K562 (cell line): ENCODE results near the gene MARK2. TPM values are rescaled to one million over a fixed set of nuclear protein-coding genes. Genes with fewer than 3 reads are reported as not detected.
A peak's percentile ranks its signal among the peaks of the same experiment; 100 is the strongest.

Experiments used
- BACH1 ChIP-seq: fragments of 200-800 bp; sonication (Bioruptor generic); IDR thresholded peaks from 2 replicates; pipeline ENCODE4 v1.6.1; 2016; ENCODE audit warnings: missing genetic modification characterization, missing compliant biosample characterization
- CREB1 ChIP-seq, 2 experiments: sonication (generic) in 1 of 2; formaldehyde crosslinking in 1 of 2; IDR thresholded peaks; 2 replicates each; pipeline versions ENCODE4 v1.6.1 to v1.8.0; 2012 to 2022; ENCODE audit warnings: inconsistent platforms in 1 of 2, mild to moderate bottlenecking in 1 of 2, missing genetic modification reagents in 1 of 2, moderate library complexity in 1 of 2
- EGR1 ChIP-seq: fragments of 450-650 bp; conservative IDR thresholded peaks from 2 replicates; pipeline ENCODE4 v1.6.1; 2017; ENCODE audit warnings: mild to moderate bottlenecking
- EHMT2 ChIP-seq: fragments of 450-650 bp; IDR thresholded peaks from 2 replicates; pipeline ENCODE4 v1.6.1; 2018; ENCODE audit warnings: antibody characterized with exemption
- PYGO2 ChIP-seq: fragments of 450-650 bp; IDR thresholded peaks from 2 replicates; pipeline ENCODE4 v1.6.1; 2016; ENCODE audit warnings: mild to moderate bottlenecking, missing genetic modification characterization, moderate library complexity, missing compliant biosample characterization
- SMARCE1 ChIP-seq: fragments of 450-650 bp; IDR thresholded peaks from 2 replicates; pipeline ENCODE4 v1.7.1; 2016; ENCODE audit warnings: mild to moderate bottlenecking
- STAT5A ChIP-seq: IDR thresholded peaks from 2 replicates; pipeline ENCODE4 v1.6.1; 2012; ENCODE audit warnings: low read length, inconsistent platforms, borderline replicate concordance
- TRIM28 ChIP-seq: fragments of 450-650 bp; IDR thresholded peaks from 2 replicates; pipeline ENCODE4 v1.6.1; 2017
- ZNF586 ChIP-seq: fragments of 450-650 bp; formaldehyde crosslinking; conservative IDR thresholded peaks from 2 replicates; pipeline ENCODE4 v1.4.0; 2020; ENCODE audit warnings: mild to moderate bottlenecking, moderate library complexity
- polyA plus RNA-seq, 8 experiments: library from polyadenylated mRNA; depleted of rRNA in 4 of 8; stranded (reverse) in 5 of 8; unstranded in 3 of 8; fragments of >200 nt; fragmentation: Nextera tagmentation in 2 of 8; fragmentation: Illumina TruSeq in 1 of 8; extraction: Ambion mirVana in 2 of 8; extraction: Trizol in 1 of 8; gene quantifications; 2 replicates each; pipeline versions ENCODE4 v1.2.1 to v1.2.3, GENCODE V29; 2011 to 2014; ENCODE audit warnings: inconsistent platforms in 1 of 8, missing spikeins in 1 of 8
- total RNA-seq, 7 experiments: library from RNA; depleted of rRNA in 6 of 7; stranded (reverse); fragments of >200 nt in 6 of 7; fragmentation: Illumina TruSeq in 2 of 7; extraction: Trizol in 2 of 7; gene quantifications; 2 replicates each; pipeline versions ENCODE4 v1.2.1 to v1.2.3, GENCODE V29; 2011 to 2021; ENCODE audit warnings: low replicate concordance in 1 of 7
- TF ChIP-seq, protein P1 (sequence below): fragments of 450-650 bp; conservative IDR thresholded peaks from 2 replicates; pipeline ENCODE4 v1.6.1; 2016; ENCODE audit warnings: missing genetic modification characterization, low read depth, mild to moderate bottlenecking, missing compliant biosample characterization, moderate library complexity
- TF ChIP-seq, protein P2 (sequence below): fragments of 450-650 bp; formaldehyde crosslinking; IDR thresholded peaks from 2 replicates; pipeline ENCODE4 v1.4.0; 2020; ENCODE audit warnings: mild to moderate bottlenecking, mixed read lengths
- TF ChIP-seq, protein P3 (sequence below): fragments of 450-650 bp; IDR thresholded peaks from 2 replicates; pipeline ENCODE4 v1.6.1; 2016; ENCODE audit warnings: mild to moderate bottlenecking, moderate library complexity

Gene MARK2
- total and polyA plus RNA-seq, 9 of the 15 experiments (the other 6 are each of a cell fraction or from before 2014, with no cell fraction given) = 0.32 to 43.5 (median 15.1) TPM

DNA sequence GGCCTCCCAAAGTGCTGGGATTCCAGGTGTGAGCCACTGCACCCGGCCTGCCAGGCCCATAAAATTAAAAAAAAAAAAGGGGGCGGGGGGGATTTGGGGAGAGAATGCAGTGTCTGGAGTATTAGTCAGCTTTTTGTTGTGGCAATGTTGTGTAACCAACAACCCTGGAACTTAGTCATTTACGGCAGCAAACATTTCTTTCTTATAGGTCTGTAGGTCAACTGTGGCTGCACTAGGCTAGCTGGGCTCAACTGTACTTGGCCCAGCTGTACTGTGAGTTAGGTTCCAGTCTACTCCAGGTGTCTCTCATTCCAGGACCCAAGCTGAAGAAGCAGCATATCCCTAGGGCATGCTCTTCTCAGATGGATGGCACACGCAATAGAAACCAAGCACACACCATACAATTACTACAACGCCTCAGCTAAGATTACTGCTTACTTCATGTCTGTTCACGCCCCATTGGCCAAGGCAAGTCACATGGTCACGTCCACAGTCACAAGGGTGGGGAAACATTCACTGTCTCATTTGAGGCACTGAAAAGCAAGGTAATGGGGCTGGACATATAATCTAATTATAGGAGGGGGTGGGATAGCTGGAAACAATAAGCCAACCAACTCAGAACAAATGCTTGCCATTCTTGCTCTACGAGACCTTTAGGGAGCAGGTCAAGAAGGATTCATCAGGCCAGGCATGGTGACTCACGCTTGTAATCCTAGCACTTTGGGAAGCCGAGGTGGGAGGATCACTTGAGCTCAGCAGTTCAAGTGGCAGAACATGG, 36.1 kb upstream of the MARK2 start (continued):
- 0 out of 2 replicates have a peak, but pooled peaks have one; percentile 54 for TF ChIP-seq TRIM28
- TF ChIP-seq PYGO2 (tag) = 0 out of 2 replicates have a peak, but pooled peaks have one; percentile 39
- no peak for TF ChIP-seq CREB1 (IDR thresholded peaks at IDR 0.05)
- TF ChIP-seq CREB1 (CRISPR knock-in tag; IDR thresholded peaks at IDR 0.05) = no peak; the same call in 1 of the 2 replicates
- TF ChIP-seq, protein P1, sequence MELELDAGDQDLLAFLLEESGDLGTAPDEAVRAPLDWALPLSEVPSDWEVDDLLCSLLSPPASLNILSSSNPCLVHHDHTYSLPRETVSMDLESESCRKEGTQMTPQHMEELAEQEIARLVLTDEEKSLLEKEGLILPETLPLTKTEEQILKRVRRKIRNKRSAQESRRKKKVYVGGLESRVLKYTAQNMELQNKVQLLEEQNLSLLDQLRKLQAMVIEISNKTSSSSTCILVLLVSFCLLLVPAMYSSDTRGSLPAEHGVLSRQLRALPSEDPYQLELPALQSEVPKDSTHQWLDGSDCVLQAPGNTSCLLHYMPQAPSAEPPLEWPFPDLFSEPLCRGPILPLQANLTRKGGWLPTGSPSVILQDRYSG (tag) = no peak
- TF ChIP-seq EGR1 = no peak
- TF ChIP-seq, protein P2, sequence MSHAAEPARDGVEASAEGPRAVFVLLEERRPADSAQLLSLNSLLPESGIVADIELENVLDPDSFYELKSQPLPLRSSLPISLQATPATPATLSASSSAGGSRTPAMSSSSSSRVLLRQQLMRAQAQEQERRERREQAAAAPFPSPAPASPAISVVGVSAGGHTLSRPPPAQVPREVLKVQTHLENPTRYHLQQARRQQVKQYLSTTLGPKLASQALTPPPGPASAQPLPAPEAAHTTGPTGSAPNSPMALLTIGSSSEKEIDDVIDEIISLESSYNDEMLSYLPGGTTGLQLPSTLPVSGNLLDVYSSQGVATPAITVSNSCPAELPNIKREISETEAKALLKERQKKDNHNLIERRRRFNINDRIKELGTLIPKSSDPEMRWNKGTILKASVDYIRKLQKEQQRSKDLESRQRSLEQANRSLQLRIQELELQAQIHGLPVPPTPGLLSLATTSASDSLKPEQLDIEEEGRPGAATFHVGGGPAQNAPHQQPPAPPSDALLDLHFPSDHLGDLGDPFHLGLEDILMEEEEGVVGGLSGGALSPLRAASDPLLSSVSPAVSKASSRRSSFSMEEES (CRISPR knock-in tag) = peak; percentile 66; the same call in 1 of the 2 replicates
- 0 out of 2 replicates have a peak, but pooled peaks have one; percentile 50 for TF ChIP-seq EHMT2
- TF ChIP-seq BACH1 = 0 out of 2 replicates have a peak, but pooled peaks have one; percentile 28
- TF ChIP-seq ZNF586 (CRISPR knock-in tag) = no peak
- TF ChIP-seq, protein P3, sequence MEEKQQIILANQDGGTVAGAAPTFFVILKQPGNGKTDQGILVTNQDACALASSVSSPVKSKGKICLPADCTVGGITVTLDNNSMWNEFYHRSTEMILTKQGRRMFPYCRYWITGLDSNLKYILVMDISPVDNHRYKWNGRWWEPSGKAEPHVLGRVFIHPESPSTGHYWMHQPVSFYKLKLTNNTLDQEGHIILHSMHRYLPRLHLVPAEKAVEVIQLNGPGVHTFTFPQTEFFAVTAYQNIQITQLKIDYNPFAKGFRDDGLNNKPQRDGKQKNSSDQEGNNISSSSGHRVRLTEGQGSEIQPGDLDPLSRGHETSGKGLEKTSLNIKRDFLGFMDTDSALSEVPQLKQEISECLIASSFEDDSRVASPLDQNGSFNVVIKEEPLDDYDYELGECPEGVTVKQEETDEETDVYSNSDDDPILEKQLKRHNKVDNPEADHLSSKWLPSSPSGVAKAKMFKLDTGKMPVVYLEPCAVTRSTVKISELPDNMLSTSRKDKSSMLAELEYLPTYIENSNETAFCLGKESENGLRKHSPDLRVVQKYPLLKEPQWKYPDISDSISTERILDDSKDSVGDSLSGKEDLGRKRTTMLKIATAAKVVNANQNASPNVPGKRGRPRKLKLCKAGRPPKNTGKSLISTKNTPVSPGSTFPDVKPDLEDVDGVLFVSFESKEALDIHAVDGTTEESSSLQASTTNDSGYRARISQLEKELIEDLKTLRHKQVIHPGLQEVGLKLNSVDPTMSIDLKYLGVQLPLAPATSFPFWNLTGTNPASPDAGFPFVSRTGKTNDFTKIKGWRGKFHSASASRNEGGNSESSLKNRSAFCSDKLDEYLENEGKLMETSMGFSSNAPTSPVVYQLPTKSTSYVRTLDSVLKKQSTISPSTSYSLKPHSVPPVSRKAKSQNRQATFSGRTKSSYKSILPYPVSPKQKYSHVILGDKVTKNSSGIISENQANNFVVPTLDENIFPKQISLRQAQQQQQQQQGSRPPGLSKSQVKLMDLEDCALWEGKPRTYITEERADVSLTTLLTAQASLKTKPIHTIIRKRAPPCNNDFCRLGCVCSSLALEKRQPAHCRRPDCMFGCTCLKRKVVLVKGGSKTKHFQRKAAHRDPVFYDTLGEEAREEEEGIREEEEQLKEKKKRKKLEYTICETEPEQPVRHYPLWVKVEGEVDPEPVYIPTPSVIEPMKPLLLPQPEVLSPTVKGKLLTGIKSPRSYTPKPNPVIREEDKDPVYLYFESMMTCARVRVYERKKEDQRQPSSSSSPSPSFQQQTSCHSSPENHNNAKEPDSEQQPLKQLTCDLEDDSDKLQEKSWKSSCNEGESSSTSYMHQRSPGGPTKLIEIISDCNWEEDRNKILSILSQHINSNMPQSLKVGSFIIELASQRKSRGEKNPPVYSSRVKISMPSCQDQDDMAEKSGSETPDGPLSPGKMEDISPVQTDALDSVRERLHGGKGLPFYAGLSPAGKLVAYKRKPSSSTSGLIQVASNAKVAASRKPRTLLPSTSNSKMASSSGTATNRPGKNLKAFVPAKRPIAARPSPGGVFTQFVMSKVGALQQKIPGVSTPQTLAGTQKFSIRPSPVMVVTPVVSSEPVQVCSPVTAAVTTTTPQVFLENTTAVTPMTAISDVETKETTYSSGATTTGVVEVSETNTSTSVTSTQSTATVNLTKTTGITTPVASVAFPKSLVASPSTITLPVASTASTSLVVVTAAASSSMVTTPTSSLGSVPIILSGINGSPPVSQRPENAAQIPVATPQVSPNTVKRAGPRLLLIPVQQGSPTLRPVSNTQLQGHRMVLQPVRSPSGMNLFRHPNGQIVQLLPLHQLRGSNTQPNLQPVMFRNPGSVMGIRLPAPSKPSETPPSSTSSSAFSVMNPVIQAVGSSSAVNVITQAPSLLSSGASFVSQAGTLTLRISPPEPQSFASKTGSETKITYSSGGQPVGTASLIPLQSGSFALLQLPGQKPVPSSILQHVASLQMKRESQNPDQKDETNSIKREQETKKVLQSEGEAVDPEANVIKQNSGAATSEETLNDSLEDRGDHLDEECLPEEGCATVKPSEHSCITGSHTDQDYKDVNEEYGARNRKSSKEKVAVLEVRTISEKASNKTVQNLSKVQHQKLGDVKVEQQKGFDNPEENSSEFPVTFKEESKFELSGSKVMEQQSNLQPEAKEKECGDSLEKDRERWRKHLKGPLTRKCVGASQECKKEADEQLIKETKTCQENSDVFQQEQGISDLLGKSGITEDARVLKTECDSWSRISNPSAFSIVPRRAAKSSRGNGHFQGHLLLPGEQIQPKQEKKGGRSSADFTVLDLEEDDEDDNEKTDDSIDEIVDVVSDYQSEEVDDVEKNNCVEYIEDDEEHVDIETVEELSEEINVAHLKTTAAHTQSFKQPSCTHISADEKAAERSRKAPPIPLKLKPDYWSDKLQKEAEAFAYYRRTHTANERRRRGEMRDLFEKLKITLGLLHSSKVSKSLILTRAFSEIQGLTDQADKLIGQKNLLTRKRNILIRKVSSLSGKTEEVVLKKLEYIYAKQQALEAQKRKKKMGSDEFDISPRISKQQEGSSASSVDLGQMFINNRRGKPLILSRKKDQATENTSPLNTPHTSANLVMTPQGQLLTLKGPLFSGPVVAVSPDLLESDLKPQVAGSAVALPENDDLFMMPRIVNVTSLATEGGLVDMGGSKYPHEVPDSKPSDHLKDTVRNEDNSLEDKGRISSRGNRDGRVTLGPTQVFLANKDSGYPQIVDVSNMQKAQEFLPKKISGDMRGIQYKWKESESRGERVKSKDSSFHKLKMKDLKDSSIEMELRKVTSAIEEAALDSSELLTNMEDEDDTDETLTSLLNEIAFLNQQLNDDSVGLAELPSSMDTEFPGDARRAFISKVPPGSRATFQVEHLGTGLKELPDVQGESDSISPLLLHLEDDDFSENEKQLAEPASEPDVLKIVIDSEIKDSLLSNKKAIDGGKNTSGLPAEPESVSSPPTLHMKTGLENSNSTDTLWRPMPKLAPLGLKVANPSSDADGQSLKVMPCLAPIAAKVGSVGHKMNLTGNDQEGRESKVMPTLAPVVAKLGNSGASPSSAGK = peak; percentile 90
- TF ChIP-seq SMARCE1 = peak; percentile 76
- no peak for TF ChIP-seq STAT5A
